ENCODE data around the gene RANBP10. TPM values are rescaled to one million over a fixed set of nuclear protein-coding genes. Genes with fewer than 3 reads are reported as not detected.

The RANBP10 gene
- total and polyA plus RNA-seq, 2 of the 13 experiments (the other 11 are each of a cell fraction or from before 2014, with no cell fraction given), result 9.2 to 22.7 TPM

DNA sequence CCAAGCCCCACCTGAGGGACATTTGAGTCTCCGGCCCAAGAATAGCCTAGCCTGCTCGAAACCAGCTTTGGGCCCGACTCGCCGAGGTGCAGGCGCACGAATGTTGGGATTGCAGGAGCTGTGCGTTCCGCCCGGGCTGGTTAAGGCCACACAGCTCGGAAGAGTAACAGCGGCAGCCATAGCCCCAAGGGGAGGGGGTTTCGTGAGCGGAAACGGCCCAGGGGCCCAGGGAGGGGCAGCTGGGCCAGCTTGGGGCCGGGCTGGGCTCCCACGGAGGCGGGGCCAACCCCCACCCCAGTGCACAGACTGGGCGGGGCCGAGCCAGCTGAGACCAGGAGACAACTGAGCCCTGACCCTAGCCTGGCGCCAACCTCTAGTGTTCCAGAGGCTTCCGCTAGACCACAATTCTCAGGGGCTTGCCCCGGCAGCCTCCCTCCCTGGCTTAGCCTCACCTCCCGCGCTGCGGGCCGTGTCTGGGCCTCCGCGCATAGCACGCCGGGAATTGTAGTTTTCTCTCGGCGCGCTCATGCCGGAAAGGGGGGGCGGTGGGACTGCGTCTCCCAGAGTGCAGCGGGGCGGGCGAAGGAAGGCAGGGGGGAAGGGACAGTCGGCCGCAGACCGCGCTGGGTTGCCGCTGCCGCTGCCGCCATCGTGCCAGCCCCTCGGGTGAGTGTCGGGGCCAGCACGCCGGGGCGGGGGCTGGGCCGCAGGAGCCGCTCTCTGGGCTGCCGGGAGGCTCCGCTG, 40.1 kb upstream of the RANBP10 start, which contains the start of gene NUTF2 (continued):
- TF ChIP-seq ZMYM2 (CRISPR knock-in tag; IDR thresholded peaks at IDR 0.05), result peak; percentile 59
- TF ChIP-seq IKZF1 (IDR thresholded peaks at IDR 0.05), result no peak
- TF ChIP-seq, protein P1, sequence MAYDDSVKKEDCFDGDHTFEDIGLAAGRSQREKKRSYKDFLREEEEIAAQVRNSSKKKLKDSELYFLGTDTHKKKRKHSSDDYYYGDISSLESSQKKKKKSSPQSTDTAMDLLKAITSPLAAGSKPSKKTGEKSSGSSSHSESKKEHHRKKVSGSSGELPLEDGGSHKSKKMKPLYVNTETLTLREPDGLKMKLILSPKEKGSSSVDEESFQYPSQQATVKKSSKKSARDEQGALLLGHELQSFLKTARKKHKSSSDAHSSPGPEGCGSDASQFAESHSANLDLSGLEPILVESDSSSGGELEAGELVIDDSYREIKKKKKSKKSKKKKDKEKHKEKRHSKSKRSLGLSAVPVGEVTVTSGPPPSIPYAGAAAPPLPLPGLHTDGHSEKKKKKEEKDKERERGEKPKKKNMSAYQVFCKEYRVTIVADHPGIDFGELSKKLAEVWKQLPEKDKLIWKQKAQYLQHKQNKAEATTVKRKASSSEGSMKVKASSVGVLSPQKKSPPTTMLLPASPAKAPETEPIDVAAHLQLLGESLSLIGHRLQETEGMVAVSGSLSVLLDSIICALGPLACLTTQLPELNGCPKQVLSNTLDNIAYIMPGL (CRISPR knock-in tag; IDR thresholded peaks at IDR 0.05; ENCODE audit: borderline replicate concordance in 1 of 2, low read depth in 1 of 2), result peak in 1 of 2 experiments; percentile 87; a peak in 3 of 4 replicates
- no peak for TF ChIP-seq CBX2 (IDR thresholded peaks at IDR 0.05; ENCODE audit: low read depth, low read length)
- peak; percentile 88 for TF ChIP-seq CBX2 (CRISPR knock-in tag; IDR thresholded peaks at IDR 0.05; ENCODE audit: low read depth)
- TF ChIP-seq, protein P2, sequence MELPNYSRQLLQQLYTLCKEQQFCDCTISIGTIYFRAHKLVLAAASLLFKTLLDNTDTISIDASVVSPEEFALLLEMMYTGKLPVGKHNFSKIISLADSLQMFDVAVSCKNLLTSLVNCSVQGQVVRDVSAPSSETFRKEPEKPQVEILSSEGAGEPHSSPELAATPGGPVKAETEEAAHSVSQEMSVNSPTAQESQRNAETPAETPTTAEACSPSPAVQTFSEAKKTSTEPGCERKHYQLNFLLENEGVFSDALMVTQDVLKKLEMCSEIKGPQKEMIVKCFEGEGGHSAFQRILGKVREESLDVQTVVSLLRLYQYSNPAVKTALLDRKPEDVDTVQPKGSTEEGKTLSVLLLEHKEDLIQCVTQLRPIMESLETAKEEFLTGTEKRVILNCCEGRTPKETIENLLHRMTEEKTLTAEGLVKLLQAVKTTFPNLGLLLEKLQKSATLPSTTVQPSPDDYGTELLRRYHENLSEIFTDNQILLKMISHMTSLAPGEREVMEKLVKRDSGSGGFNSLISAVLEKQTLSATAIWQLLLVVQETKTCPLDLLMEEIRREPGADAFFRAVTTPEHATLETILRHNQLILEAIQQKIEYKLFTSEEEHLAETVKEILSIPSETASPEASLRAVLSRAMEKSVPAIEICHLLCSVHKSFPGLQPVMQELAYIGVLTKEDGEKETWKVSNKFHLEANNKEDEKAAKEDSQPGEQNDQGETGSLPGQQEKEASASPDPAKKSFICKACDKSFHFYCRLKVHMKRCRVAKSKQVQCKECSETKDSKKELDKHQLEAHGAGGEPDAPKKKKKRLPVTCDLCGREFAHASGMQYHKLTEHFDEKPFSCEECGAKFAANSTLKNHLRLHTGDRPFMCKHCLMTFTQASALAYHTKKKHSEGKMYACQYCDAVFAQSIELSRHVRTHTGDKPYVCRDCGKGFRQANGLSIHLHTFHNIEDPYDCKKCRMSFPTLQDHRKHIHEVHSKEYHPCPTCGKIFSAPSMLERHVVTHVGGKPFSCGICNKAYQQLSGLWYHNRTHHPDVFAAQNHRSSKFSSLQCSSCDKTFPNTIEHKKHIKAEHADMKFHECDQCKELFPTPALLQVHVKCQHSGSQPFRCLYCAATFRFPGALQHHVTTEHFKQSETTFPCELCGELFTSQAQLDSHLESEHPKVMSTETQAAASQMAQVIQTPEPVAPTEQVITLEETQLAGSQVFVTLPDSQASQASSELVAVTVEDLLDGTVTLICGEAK (IDR thresholded peaks at IDR 0.05), result no peak
- TF ChIP-seq, protein P2 (CRISPR knock-in tag; IDR thresholded peaks at IDR 0.05), result peak; percentile 93
- 0 out of 2 replicates have a peak, but pooled peaks have one; percentile 19 for TF ChIP-seq RELA (CRISPR knock-in tag; IDR thresholded peaks at IDR 0.05)
- TF ChIP-seq ZNF589 (CRISPR knock-in tag; conservative IDR thresholded peaks at IDR 0.05), result peak; percentile 94; the same call in 1 of the 2 replicates
- TF ChIP-seq AHR (CRISPR knock-in tag; IDR thresholded peaks at IDR 0.05), result peak; percentile 86
- no peak for TF ChIP-seq NFE2 (CRISPR knock-in tag; IDR thresholded peaks at IDR 0.05)
- TF ChIP-seq HNF4A (CRISPR knock-in tag; IDR thresholded peaks at IDR 0.05), result peak; percentile 54
- TF ChIP-seq TEAD3 (CRISPR knock-in tag; optimal IDR thresholded peaks at IDR 0.05; ENCODE audit: borderline replicate concordance), result peak; percentile 66
- peak; percentile 71; the same call in 1 of the 2 replicates for TF ChIP-seq ZKSCAN5 (CRISPR knock-in tag; IDR thresholded peaks at IDR 0.05)
- no peak; the same call in 1 of the 2 replicates for TF ChIP-seq MYNN (CRISPR knock-in tag; IDR thresholded peaks at IDR 0.05; ENCODE audit: low read depth)
- no peak; the same call in 1 of the 2 replicates for TF ChIP-seq MIER2 (CRISPR knock-in tag; IDR thresholded peaks at IDR 0.05)
- TF ChIP-seq JARID2 (CRISPR knock-in tag; IDR thresholded peaks at IDR 0.05; ENCODE audit: insufficient replicate concordance), result no peak
- TF ChIP-seq ZNF343 (CRISPR knock-in tag; IDR thresholded peaks at IDR 0.05), result peak; percentile 81; the same call in 1 of the 2 replicates
- TF ChIP-seq ZNF678 (CRISPR knock-in tag; IDR thresholded peaks at IDR 0.05), result 0 out of 2 replicates have a peak, but pooled peaks have one; percentile 63
- TF ChIP-seq HDAC1 (CRISPR knock-in tag; IDR thresholded peaks at IDR 0.05), result peak; percentile 94

Measured in HepG2 (cell line).